H9 (cell line): ENCODE measurements around the gene RAF1. TPM values are rescaled to one million over a fixed set of nuclear protein-coding genes. Genes with fewer than 3 reads are reported as not detected.

ENCODE experiments used
- DNase-seq: peaks from one replicate; pipeline ENCODE4 v3.0.0-alpha.2; 2017
- H2AFZ ChIP-seq: one replicate; pipeline ENCODE4 v1.6.1; 2013; ENCODE audit warnings: mild to moderate bottlenecking, low read length, control low read depth, moderate library complexity
- H2AK5ac ChIP-seq: 2 replicates; pipeline ENCODE4 v1.6.1; 2013; ENCODE audit warnings: low read length, control low read depth, mixed read lengths; ENCODE audit not compliant: insufficient read length
- H2BK120ac ChIP-seq: one replicate; pipeline ENCODE4 v1.6.1; 2013; ENCODE audit warnings: low read depth, mild to moderate bottlenecking, low read length, control low read depth, inconsistent platforms; ENCODE audit not compliant: poor library complexity, severe bottlenecking
- H2BK12ac ChIP-seq: 2 replicates; pipeline ENCODE4 v1.6.1; 2013; ENCODE audit warnings: low read length, control low read depth, mixed read lengths, low read depth; ENCODE audit not compliant: insufficient read length
- H2BK15ac ChIP-seq: 2 replicates; pipeline ENCODE4 v1.6.1; 2013; ENCODE audit warnings: low read depth, low read length, control low read depth
- H2BK20ac ChIP-seq: one replicate; pipeline ENCODE4 v1.6.1; 2013; ENCODE audit warnings: low read depth, mild to moderate bottlenecking, low read length, control low read depth, inconsistent platforms; ENCODE audit not compliant: poor library complexity, severe bottlenecking
- H2BK5ac ChIP-seq: 2 replicates; pipeline ENCODE4 v1.6.1; 2013; ENCODE audit warnings: low read length, control low read depth, mixed read lengths; ENCODE audit not compliant: insufficient read length
- H3K14ac ChIP-seq: 2 replicates; pipeline ENCODE4 v1.6.1; 2013; ENCODE audit warnings: low read length, control low read depth; ENCODE audit not compliant: insufficient read depth
- H3K18ac ChIP-seq: 2 replicates; pipeline ENCODE4 v1.6.1; 2013; ENCODE audit warnings: low read depth, mild to moderate bottlenecking, mixed read lengths, low read length, control low read depth; ENCODE audit not compliant: insufficient read length
- H3K23ac ChIP-seq: 2 replicates; pipeline ENCODE4 v1.6.1; 2013; ENCODE audit warnings: low read length, control low read depth, mixed read lengths, low read depth; ENCODE audit not compliant: insufficient read length
- H3K23me2 ChIP-seq: 2 replicates; pipeline ENCODE4 v1.6.1; 2013; ENCODE audit warnings: low read depth, mild to moderate bottlenecking, mixed read lengths, low read length, control low read depth; ENCODE audit not compliant: insufficient read length, poor library complexity, severe bottlenecking
- H3K27ac ChIP-seq: 2 replicates; pipeline ENCODE4 v1.5.1; 2013; ENCODE audit warnings: low read length, control low read depth, mixed read lengths, low read depth; ENCODE audit not compliant: insufficient read length
- H3K27me3 ChIP-seq: 2 replicates; pipeline ENCODE4 v1.6.1; 2013; ENCODE audit warnings: low read length, control low read depth, inconsistent platforms; ENCODE audit not compliant: insufficient read depth
- H3K4ac ChIP-seq: 2 replicates; pipeline ENCODE4 v1.6.1; 2013; ENCODE audit warnings: low read depth, mild to moderate bottlenecking, control low read depth, inconsistent platforms, low read length, moderate library complexity
- H3K4me1 ChIP-seq: 2 replicates; pipeline ENCODE4 v1.6.1; 2013; ENCODE audit warnings: low read length, control low read depth, inconsistent platforms; ENCODE audit not compliant: insufficient read depth
- H3K4me2 ChIP-seq: 2 replicates; pipeline ENCODE4 v1.6.1; 2013; ENCODE audit warnings: low read length, control low read depth, mixed read lengths; ENCODE audit not compliant: insufficient read length, insufficient read depth
- H3K56ac ChIP-seq: 2 replicates; pipeline ENCODE4 v1.6.1; 2013; ENCODE audit warnings: low read depth, mild to moderate bottlenecking, mixed read lengths, low read length, control low read depth; ENCODE audit not compliant: insufficient read length
- H3K79me1 ChIP-seq: 2 replicates; pipeline ENCODE4 v1.6.1; 2013; ENCODE audit warnings: low read depth, mild to moderate bottlenecking, moderate library complexity, low read length, control low read depth, inconsistent platforms; ENCODE audit not compliant: insufficient read depth, poor library complexity, severe bottlenecking
- H3K79me2 ChIP-seq: 2 replicates; pipeline ENCODE4 v1.6.1; 2013; ENCODE audit warnings: low read length, control low read depth, inconsistent platforms; ENCODE audit not compliant: insufficient read depth
- H3K9ac ChIP-seq: 2 replicates; pipeline ENCODE4 v1.6.1; 2013; ENCODE audit warnings: low read length, control low read depth, mixed read lengths; ENCODE audit not compliant: insufficient read length; ENCODE audit errors: extremely low read depth
- H3K9me3 ChIP-seq: one replicate; pipeline ENCODE4 v1.6.1; 2013; ENCODE audit warnings: low read depth, low read length, inconsistent platforms; ENCODE audit not compliant: control insufficient read depth
- H3T11ph ChIP-seq: one replicate; pipeline ENCODE4 v1.6.1; 2013; ENCODE audit warnings: mild to moderate bottlenecking, low read length, control low read depth, inconsistent platforms
- H4K20me1 ChIP-seq: one replicate; pipeline ENCODE4 v1.6.1; 2013; ENCODE audit not compliant: control insufficient read depth, insufficient read length, insufficient read depth
- H4K5ac ChIP-seq: 2 replicates; pipeline ENCODE4 v1.6.1; 2013; ENCODE audit warnings: low read depth, mild to moderate bottlenecking, mixed read lengths, low read length, control low read depth; ENCODE audit not compliant: insufficient read length
- H4K8ac ChIP-seq: replicated peaks from 2 replicates; pipeline ENCODE4 v1.6.1; 2013; ENCODE audit warnings: low read length, control low read depth, mixed read lengths, low read depth; ENCODE audit not compliant: insufficient read length
- H4K91ac ChIP-seq: 2 replicates; pipeline ENCODE4 v1.6.1; 2013; ENCODE audit warnings: low read depth, mild to moderate bottlenecking, moderate library complexity, mixed read lengths, low read length, control low read depth; ENCODE audit not compliant: insufficient read length
- H3K27ac Mint-ChIP-seq, 3 experiments: 2 replicates in 2 of 3; 3 replicates in 1 of 3; pipeline ENCODE4 v1.8.0; 2020 to 2021; ENCODE audit warnings: mixed read lengths in 3 of 3, mild to moderate bottlenecking in 1 of 3, moderate library complexity in 1 of 3
- H3K27me3 Mint-ChIP-seq: 2 replicates; pipeline ENCODE4 v1.8.0; 2021; ENCODE audit warnings: low read depth, mild to moderate bottlenecking, moderate library complexity, mixed read lengths
- H3K36me3 Mint-ChIP-seq, 3 experiments: 2 replicates in 2 of 3; 3 replicates in 1 of 3; pipeline ENCODE4 v1.8.0; 2020 to 2021; ENCODE audit warnings: low read depth in 3 of 3, mixed read lengths in 3 of 3; ENCODE audit not compliant: insufficient read depth in 1 of 3
- H3K4me1 Mint-ChIP-seq, 2 experiments: 2 replicates each; pipeline ENCODE4 v1.8.0; 2020; ENCODE audit warnings: mixed read lengths in 2 of 2
- H3K4me3 Mint-ChIP-seq, 2 experiments: 2 replicates in 1 of 2; 3 replicates in 1 of 2; pipeline ENCODE4 v1.8.0; 2020 to 2021; ENCODE audit warnings: mild to moderate bottlenecking in 2 of 2, mixed read lengths in 2 of 2, moderate library complexity in 1 of 2
- H3K9me3 Mint-ChIP-seq, 2 experiments: 2 replicates in 1 of 2; 3 replicates in 1 of 2; pipeline ENCODE4 v1.8.0; 2020; ENCODE audit warnings: mild to moderate bottlenecking in 2 of 2, mixed read lengths in 2 of 2, moderate library complexity in 1 of 2
- CTCF ChIP-seq: fragments of 200-600 bp; sonication (generic); conservative IDR thresholded peaks from 3 replicates; pipeline ENCODE4 v1.8.0; 2021; ENCODE audit warnings: antibody characterized with exemption, mild to moderate bottlenecking
- WGBS: extraction: QIAGEN DNeasy Blood & Tissue Kit; methylation state at CpG from one replicate; pipeline ENCODE4 v1.1.7; 2013; ENCODE audit warnings: missing lambda C conversion rate, low lambda C conversion rate, mixed read lengths; ENCODE audit not compliant: insufficient read length; ENCODE audit errors: extremely low coverage; 5-methylcytosine and 5-hydroxymethylcytosine counted together
- total RNA-seq: library from RNA; stranded (reverse); gene quantifications from 2 replicates; pipeline ENCODE4 v1.2.1, GENCODE V29; 2021

The RAF1 gene
- total RNA-seq, 1 experiment from 2014 or later: 112 TPM

GRCh38 chr3:12562451-12562850, 101.5 kb downstream of the RAF1 start:
- H3K27me3 Mint-ChIP-seq: no peaks in the 10 kb centered on the region
- no peak for TF ChIP-seq CTCF
- H3K9ac ChIP-seq: no peak overlapping the region
- H3K14ac ChIP-seq: no peak overlapping the region
- no CpG with 5 or more reads among the region's 1 CpG for WGBS
- no peaks in the 10 kb centered on the region for H4K20me1 ChIP-seq
- no peaks in the 10 kb centered on the region for H3K23me2 ChIP-seq
- H3K9me3 ChIP-seq: no peaks in the 10 kb centered on the region
- H3K4ac ChIP-seq: no peak overlapping the region
- H3K36me3 Mint-ChIP-seq: peaks cover 0 to 3% (median 0%) of the 10 kb centered on the region in 3 experiments; a peak in 1 of 7 replicates
- H3K79me2 ChIP-seq: peaks cover 51% of the 10 kb centered on the region; the same call in 1 of the 2 replicates
- H3K79me1 ChIP-seq: peaks cover 19% of the 10 kb centered on the region
- no peak overlapping the region for H3K18ac ChIP-seq
- no peaks in the 10 kb centered on the region for H3K27me3 ChIP-seq
- H2AFZ ChIP-seq: no peak overlapping the region
- 0 out of 7 replicates have a peak overlapping the region, but pooled peaks of 1 of the 3 experiments have one; percentile 16 for H3K27ac Mint-ChIP-seq
- H3T11ph ChIP-seq: no peak overlapping the region
- no peak overlapping the region for H3K4me2 ChIP-seq
- no peaks in the 10 kb centered on the region for H3K4me1 ChIP-seq
- no peak for DNase-seq
- H2AK5ac ChIP-seq: no peak overlapping the region
- no peak overlapping the region for H3K56ac ChIP-seq
- H2BK12ac ChIP-seq: no peak overlapping the region
- no peak overlapping the region for H2BK5ac ChIP-seq
- no peaks in the 10 kb centered on the region for H3K9me3 Mint-ChIP-seq
- H3K4me1 Mint-ChIP-seq: peaks cover 56% of the 10 kb centered on the region in 2 experiments
- no peak overlapping the region for H2BK15ac ChIP-seq
- no peak overlapping the region for H3K23ac ChIP-seq
- H3K4me3 Mint-ChIP-seq: peak overlapping the region in 1 of 2 experiments; percentile 47; a peak in 1 of 5 replicates
- H2BK20ac ChIP-seq: no peak overlapping the region
- no peak overlapping the region for H4K8ac ChIP-seq
- H4K5ac ChIP-seq: no peak overlapping the region
- H3K27ac ChIP-seq: no peak overlapping the region
- H2BK120ac ChIP-seq: no peak overlapping the region
- H4K91ac ChIP-seq: no peak overlapping the region
